Stimulated activated CD8-positive, alpha-beta memory T cell treated with anti-CD3 and anti-CD28 coated beads, Interleukin-12 subunit alpha, Interleukin-12 subunit beta, amount 100 ng/mL, for 24 hours (primary cell): ENCODE results near the gene TAOK2.
"Not testable (repeated sequence)": the region's sequence is repeated elsewhere in the genome, so short reads cannot be mapped to it uniquely, and the experiment has no call there.

ENCODE experiments used
- DNase-seq: peaks from one replicate; pipeline ENCODE4 v3.0.0-alpha.2; 2020; ENCODE audit errors: extremely low read depth

TAOK2 gene

DNA sequence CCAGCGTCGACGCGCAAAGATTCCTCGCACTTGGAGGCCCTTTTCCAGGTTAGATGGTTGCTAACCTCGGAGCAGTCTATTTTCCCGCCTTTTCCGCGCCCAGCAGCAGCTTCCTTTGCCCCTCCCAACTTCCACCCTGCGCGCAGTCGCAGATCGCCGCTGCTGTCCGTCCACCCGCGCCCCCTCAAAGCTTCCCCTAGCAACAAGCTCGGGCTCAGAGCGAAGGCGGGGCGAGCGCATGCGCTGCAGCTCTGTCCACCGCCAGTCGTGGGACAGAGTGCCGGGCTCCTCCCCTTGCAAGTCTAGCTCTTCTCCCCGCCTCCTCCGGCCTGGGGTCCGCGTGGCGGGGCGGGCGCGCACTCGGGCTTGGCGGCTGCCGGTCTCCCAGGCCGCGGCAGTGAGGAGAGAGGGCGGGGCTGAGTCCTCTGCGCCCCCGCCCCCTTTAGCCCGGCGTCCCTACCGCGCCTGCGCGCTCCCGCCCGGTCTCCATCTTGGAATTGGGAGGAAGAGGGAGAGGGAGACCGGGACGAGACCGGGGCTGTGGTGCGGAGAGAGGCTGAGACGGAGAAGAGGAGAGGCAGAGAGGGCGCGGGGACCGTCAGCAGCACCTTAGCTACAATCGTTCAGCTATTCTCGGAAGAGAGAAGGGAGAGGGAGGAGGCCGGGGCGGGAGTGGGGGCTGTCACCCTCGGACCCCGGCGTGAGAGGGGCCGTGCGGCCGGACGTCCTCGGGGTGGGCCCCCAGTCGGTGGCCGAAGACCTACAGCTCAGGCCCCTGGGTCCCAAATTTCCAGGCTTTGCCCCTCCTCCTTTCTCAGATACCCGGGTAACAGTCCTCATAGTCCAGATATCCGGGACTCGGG, at the start of gene TAOK2:
Gene TAOK2, plus strand, starts transcription at position 485 of the 863 bp plus-strand sequence. CDS start 3,905 bp downstream, outside the sequence.
- DNase-seq = peak; percentile 95

DNA sequence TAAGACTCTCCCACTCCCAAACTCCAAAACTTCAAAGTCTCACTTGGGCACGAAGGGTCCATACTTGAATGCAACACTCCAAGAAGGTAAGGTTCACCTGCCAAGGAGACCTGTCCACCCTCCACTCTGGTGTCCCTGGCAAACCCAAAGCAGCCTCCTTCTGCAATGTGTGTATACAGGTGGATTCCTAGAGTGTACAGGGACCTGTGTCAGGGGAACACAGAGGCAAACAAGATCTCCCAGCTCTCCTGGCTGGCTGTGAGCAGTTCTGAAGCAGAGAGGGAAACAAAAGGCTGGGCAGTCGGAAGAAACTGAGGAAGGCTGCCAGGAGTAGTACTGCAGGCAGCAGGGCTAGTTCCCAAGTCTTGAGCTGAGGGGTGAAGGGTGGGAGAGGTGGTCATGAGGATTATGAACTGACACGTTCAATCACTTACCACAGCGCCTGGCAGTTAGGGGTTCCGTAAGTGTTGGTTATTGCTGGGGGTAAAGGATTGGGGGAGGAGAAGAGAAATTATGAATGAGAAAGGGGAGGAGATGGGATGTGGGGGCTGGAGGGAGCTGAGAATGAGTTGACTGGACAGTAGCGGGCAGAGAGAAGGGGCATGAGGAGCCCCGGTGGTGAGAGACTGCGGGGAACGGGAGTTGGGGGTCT, 48.4 kb upstream of the TAOK2 start:
- DNase-seq = no peak

DNA sequence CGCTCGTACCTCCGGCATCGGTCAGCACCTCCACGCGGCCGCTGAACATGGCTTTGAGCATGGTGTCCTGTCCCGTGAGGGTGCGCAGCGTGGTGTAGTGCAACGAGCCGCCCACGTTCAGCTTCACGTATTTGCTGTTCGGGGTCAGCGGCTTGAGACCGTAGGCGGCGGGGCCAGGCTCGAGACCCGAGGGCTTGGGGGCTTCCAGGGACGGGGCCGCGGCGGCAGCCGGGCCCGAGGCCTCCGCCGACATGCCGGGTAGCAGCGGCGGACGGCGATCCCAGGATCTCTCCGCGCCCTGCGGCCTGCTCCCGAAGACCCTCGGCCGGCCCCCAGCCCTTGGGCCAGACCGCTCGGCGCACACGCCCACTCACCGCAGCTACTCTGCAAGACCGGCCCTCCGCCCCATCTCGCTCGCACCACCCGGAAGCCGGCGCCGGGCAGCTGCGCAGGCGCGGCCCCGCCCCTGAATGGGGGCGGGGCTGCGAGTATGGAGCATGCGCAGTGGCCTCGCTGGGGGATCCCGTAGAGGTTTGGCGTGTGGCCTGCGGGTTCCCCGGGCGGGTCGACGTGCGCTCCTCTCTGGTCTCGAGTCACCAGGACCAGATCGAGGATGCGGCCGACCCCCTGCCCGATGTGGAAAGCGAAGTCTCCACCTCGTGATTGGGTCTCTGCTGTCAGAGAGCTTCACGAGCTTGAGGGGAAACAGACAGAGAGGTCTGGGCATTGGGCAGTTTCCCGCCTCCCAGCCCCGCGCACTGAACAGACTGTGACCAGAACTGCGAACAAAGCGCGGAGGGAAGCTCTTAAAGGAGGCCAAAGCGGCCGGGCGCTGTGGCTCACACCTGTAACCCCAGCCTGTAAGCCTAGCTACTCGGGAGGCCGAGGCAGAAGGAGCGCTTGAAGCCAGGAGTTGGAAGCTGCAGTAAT, 47.6 kb upstream of the TAOK2 start, which contains the start of gene KCTD13:
Gene KCTD13, minus strand, starts transcription at position 446 of the 930 bp plus-strand sequence. Its CDS starts 193 bp downstream, at position 253.
- peak; percentile 63 for DNase-seq

DNA sequence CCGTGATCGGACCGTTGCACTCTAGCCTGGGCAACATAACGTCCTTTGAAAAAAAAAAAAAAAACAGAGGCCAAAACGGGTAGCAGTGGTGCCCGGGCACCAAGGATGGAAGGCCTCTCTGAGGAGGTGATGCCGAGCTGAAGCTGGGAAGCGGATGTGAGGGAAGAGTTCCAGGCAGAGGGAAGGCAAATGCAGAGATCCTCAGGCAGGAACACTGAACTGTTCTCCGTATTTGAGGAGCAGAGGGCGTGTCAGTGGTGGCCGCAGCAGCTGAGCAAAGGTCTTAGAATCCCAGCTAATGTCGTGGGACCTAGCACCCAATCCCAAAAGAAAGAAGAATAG, 47.0 kb upstream of the TAOK2 start:
- no peak for DNase-seq

DNA sequence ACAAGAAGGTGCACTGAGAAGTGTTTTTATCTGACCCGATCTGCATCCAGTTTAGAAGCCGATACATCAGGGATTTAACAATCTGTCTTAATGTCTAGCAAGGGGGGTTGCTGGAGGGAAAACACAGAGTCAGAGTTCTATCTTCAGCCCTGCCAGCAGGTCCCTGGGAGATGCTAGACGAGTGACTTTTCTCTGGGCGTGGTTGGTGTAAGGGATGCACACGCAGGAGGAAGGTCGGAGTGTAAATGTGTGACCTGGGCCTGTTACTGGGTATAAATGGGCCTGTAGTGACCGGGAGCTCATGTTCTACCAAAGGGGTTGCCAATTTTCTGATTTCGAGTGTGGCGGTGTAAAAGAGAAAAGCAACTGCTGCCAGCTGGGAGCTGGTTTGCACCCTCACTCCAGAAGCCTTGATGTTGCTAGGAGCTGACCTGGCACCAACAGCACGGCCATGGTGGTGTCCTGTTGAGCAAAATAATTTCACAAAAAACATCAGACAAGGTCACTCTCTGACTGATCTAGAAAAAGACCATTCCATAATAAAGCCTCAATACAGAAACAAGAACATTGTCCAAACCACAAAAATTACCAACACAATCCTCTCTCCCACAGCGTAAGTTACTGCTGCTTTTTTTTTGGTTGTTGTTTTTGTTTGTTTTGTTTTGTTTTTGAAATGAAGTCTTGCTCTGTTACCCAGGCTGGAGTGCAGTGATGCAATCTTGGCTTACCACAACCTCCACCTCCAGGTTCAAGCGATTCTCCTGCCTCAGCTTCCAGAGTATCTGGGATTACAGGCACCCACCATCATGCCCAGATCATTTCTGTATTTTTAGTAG, 46.4 kb upstream of the TAOK2 start:
- no peak for DNase-seq

DNA sequence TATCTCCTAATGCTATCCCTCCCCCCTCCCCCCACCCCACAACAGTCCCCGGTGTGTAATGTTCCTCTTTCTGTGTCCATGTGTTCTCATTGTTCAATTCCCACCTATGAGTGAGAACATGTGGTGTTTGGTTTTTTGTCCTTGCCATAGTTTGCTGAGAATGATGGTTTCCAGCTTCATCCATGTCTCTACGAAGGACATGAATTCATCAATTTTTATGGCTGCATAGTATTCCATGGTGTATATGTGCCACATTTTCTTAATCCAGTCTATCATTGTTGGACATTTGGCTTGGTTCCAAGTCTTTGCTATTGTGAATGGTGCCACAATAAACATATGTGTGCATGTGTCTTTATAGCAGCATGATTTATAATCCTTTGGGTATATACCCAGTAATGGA, 41.9 kb upstream of the TAOK2 start:
- DNase-seq = not testable (repeated sequence)

DNA sequence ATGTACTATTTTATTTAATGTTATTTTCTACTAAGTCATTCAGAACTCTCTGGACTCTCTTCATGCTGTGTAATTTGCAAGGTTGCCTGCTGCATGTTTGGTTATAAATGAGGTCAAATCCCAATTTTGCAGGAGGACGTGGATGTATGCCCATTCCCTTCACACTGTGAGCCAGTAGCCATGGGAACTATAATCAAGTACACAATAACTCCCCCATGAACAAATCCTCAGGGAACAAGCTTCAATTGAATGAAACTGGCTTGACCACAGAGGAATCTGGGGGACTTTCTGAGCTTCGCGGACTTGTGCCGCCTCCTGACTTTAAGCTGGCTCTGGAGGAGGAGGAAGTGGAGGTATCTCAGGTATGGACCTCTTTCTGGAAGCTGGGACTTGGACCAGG, 33.0 kb upstream of the TAOK2 start:
- DNase-seq = no peak

DNA sequence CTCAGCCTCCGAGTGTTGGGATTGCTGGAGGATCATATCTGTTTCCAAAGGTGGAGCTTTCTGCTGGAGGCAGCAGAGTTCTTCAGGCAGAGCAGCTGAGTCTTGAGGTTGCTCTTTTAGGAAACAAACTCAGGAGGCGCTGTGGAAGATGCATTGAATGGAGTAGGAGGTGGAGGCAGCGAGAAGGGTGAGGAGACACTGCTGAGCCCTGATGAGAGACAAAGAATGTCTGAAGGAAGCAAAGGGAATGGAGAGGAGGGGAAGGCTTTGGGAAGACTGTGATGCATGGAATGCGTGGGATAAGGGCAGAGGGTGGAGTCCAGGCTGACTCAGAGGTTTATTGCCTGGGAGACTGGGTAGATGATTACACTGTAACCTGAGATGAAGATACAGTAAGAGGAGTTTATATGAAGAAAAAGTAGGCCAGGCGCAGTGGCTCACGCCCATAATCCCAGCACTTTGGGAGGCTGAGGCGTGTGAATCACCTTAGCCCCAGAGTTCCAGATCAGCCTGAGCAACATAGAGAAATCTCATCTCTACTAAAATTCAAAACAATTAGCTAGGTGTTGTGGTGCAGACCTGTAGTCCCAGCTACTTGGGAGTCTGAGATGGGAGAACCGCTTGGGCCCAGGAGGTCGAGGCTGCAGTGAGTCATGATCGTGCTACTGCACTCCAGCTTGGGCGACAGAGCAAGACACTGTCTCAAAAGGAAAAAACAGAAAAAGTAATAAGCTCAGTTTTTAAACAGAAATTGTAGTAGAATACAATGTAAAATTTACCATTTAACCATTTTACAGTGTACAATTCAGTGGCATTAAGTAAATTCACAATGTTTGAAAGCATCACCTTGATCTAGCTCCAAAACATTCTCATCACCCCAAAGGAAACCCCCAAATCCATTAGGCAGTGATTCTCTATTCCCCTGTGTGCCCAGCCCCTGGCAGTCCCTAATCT, 29.5 kb upstream of the TAOK2 start:
- DNase-seq = no peak

DNA sequence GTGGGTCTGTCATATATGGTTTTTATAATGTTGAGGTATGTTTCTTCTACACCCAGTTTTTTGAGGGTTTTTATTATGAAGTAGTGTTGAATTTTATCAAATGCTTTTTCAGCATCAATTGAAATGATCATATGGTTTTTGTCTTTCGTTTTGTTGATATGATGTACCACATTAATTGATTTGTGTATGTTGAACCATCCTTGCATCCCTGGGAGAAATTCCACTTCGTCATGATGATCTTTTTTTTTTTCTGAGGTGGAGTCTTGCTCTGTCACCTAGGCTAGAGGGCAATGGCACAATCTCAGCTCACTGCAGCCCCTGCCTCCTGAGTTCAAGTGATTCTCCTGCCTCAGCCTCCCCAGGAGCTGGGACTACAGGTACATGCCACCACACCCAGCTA, 25.8 kb upstream of the TAOK2 start:
- DNase-seq = no peak

DNA sequence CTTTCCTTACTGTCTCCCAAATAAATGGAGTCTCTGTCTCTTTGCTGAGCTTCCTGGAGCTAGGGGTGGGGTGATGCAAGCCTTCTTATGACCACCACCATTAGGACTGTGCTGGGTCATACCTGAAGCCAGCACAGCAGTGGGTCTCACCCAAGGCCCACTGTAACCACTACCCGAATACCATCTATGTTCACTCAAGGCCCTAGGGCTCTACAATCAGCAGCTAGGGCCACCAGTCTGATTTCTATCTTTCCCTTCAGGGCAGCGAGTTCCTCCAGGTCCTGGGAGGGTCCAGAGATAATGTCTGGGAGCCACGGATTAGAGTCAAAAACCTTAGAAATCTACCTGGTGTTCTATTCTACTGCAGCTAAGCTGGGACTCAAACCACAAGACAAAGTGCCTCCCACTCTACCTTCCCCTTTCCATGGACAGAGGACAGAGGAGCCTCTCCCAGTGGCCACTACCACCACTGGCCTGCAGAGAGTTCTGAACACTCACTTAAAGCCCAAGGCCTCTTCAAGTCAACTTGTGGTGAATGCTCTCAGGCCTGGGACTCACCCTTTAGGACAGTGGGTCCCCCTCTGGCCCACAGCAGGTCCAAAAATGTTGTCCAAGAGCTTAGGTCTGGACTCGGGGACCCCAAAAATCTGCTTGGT, 22.7 kb upstream of the TAOK2 start:
- no peak for DNase-seq

DNA sequence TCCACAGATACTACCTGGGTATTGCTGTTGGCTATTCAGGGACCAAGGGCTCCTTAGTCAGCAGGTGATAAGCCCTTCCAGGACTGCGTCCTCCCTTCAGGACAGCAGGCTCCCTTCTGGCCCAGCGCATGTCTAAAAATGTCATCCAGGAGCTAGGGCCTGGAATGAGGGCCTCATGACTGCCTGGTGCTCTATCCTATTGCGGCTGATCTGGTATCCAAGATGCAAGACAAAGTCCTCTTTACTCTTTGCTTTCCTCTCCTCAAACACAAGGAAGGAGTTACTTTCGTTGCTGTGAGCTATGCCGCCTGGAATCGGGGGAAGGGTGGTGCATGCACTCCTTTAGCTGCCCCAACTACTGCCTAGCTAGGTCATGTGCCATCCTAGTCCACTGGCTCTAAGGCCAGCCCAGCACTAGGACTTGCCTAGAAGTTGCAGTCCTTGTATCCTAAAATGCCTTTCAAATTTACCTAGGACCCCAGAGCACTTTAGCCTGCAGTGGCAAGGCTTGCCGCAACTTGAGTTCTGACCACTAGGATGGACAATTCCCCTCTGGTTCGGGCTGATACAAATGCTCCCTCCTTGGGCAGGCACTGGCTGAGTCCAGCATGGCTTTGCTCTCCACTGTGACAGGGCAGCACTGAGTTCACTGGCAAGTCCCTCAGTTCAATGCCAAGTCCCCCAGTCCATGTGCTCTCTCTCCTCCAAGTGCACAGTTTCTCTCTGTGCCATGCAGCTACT, 21.9 kb upstream of the TAOK2 start:
- no peak for DNase-seq

DNA sequence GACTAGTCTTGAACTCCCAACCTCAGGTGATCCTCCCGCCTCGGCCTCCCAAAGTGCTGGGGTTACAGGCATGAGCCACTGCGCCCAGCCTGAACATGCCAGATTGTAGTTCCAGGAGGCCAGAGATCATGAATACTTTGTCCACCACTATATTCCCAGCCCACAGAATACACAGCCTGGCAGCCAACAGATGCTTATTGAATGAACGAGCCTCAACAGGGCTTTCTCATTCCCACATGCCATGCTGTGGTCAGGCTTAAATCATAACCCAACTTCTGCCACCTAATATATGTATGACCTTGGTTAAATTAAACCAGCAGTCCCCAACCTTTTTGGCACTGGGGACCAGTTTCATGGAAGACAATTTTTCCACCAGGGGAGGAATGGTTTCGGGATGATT, 14.9 kb upstream of the TAOK2 start:
- DNase-seq = no peak

DNA sequence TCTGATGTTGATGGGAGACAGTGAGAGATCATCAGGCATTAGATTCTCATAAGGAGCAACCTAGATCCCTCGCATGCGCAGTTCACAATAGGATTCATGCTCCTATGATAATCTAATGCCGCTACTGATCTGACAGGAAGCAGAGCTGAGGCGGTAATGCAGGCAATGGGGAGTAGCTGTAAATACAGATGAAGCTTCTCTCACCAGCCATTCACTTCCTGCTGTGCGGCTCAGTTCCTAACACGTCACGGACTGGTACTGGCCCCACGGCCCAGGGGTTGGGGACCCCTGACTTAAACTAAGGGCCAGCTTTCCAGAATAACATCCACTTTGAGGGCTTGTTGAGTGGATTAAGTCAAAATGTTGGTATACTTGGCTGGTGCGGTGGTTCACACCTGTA, 14.4 kb upstream of the TAOK2 start:
- no peak for DNase-seq

DNA sequence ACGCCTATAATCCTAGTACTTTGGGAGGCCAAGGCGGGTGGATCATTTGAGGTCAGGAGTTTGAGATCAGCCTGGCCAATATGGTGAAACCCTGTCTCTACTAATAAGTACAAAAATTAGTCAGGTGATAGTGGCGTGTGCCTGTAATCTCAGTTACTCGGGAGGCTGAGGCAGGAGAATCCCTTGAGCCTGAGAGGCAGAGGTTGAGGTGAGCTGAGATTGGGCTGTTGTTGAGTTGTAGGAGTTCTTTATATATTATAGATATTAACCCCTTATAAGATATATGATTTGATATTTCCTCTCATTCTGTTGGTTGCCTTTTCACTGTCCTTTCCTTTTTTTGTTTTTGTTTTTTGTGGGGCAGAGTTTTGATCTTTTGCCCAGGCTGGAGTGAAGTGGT, 13.8 kb upstream of the TAOK2 start:
- not testable (repeated sequence) for DNase-seq

DNA sequence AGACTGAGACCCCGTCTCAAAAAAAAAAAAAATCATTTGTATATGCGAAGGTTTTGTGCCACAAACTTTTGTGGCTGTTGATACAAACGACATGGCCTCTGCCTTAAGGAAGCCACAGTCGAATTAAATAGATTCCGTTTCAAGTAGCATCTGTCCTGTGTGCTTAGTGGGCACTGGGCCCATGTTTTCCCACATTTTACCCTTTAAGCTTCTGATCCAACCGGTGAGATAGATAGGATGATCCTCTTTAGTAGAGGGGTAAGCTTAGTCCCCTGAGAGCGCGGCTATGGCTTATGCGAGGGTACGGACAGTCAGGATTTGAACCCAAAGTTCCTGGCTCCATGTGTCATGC, 12.6 kb upstream of the TAOK2 start:
- DNase-seq = no peak

DNA sequence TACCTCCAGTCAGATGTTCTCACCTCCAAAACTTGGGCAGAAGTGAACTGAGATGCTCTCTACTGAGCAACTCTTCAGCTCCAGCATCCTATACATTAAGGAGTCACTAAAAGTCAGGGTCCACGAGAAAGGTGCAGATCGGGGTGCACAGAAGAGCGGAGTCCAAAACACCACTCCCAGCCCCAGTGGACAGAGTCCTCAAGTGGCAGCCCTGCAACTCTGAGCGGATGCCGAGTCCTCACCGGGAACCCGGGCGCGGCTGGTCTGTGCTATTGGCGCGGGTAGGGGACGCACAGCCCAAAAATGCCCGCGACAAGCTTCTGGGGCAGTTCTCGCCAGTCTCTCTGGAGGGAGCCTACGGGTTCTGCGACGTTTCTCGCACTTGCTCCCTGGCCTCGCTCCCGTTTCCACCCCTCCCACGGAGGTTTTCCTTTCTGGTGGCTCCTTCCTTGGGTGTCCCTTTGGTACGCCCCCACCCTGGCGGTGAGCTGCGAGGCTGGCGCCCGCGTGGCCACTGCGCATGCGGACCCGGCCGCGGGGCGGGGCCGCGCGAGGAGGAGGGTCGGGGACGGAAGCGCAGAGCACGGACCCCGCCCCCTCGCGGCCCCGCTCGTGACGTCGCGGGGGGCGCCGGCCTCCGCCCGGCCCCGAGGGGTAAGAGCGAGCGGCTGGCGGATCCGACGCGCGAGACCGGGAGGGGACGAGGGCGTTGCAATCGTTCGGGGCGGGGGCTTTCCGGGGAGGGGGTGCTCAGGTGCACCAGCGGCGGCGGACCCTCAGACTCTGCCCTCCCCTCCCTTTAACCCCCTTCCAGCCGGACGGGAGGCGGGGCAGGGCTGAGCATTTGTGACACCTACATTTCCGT, 12.0 kb upstream of the TAOK2 start, which contains the start of gene TMEM219:
Gene TMEM219, plus strand, starts transcription at position 601 of the 865 bp plus-strand sequence. CDS start 1,065 bp downstream, outside the sequence.
- DNase-seq = peak; percentile 82

DNA sequence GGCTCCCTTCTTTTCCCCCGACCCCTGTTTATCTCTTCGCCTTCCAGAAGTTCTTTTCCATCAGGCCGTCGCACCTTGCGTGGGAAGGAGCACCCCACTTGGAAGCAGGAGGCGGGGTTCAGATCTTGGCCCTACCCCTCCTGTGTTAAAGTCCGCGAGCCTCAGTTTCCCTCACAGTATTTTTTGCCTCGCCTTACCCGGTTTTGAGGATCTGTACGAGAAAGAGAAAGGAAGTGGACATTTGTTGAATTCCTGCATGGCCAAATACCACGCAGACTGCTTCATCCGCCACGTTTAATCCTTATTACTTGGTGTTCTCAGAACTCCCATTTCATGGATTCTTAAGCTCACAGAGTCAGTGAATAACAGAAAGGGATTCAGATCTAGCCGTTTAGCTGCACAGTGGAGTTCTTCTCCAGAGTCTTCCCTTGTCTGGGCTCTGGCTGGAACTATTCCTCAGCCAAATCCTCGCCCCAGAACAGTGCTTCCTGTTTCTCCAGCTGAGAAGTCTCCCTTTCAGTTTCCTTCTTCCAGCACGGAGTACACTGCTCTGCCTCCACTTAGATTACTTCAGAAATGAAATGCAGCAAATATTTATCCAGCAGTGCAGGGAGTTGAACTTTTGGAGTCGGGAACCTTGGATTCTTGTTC, 11.2 kb upstream of the TAOK2 start:
- DNase-seq = no peak
